Fibroblast of the aortic adventitia (primary cell): ENCODE measurements around the gene SNRNP48. TPM values are rescaled to one million over a fixed set of nuclear protein-coding genes. Genes with fewer than 3 reads are reported as not detected.

Experiments
- total RNA-seq: library from RNA; depleted of rRNA; stranded (reverse); fragments of >200 nt; gene quantifications from 2 replicates; pipeline ENCODE4 v1.2.3, GENCODE V29; 2012; ENCODE audit warnings: low replicate concordance

The SNRNP48 gene
- total RNA-seq, 1 donor, result 15.3 TPM

Other genes with a start within 250 kb of the SNRNP48 start
- 0.33 and 0.36 TPM in 2 replicates for gene CAGE1, start 200.5 kb upstream of the SNRNP48 start, total RNA-seq
- 13.7 and 16.8 TPM in 2 replicates for gene RIOK1, start 200.4 kb upstream of the SNRNP48 start, total RNA-seq
- gene DSP, start 48.5 kb upstream of the SNRNP48 start, total RNA-seq, result 4.2 and 4.3 TPM in 2 replicates
- 1.3 and 10.5 TPM in 2 replicates for gene BMP6, start 135.9 kb downstream of the SNRNP48 start, total RNA-seq